ENCODE measurements around the gene SLC22A7.
"Not testable (repeated sequence)": the region's sequence is repeated elsewhere in the genome, so short reads cannot be mapped to it uniquely, and the experiment has no call there.

SLC22A7 gene

DNA sequence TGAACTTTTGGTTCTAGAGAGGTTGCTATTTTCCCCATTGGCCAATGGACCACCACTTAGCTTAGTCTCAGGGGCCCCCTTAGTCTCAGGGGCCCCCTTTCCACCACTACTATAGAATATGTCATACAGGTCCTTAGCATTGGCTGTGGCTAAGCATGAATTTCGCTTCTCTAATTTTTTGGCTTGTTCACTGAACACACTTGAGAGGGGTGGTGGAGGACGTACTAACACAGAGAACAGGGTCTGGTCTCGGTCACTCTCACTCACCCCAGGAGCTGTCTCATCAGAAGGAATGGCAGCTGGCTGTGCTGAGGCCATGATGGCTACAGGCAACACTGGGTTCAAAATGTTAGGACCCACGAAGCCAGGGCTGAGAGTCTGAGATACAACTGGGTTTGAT is 41.1 kb downstream of the SLC22A7 start:
- DNase-seq (ENCODE audit: insufficient read length, low spot score) (peak; percentile 17), FAIRE-seq (peak; percentile 85)
- TF ChIP-seq POLR2A (IDR thresholded peaks at IDR 0.05; ENCODE audit: low read depth, low read length), result no peak
- peak; percentile 83 for TF ChIP-seq SPI1 (IDR thresholded peaks at IDR 0.05; ENCODE audit: low read depth, low read length)

DNA sequence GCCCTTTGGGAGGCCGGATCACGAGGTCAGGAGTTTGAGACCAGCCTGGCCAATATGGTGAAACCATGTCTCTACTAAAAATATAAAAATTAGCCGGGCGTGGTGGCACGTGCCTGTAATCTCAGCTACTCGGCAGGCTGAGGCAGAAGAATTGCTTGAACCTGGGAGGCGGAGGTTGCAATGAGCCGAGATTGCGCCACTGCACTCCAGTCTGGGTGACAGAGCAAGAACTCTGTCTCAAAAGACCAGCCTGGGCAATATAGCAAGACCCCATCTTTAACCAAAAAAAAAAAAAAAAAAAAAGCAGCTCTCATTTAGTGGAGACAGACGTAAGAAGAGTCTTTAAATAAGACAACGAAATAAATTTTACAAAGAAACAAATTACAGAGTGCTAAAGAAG is 48.2 kb downstream of the SLC22A7 start:
- FAIRE-seq; DNase-seq (ENCODE audit: insufficient read length, low spot score): not testable (repeated sequence)

DNA sequence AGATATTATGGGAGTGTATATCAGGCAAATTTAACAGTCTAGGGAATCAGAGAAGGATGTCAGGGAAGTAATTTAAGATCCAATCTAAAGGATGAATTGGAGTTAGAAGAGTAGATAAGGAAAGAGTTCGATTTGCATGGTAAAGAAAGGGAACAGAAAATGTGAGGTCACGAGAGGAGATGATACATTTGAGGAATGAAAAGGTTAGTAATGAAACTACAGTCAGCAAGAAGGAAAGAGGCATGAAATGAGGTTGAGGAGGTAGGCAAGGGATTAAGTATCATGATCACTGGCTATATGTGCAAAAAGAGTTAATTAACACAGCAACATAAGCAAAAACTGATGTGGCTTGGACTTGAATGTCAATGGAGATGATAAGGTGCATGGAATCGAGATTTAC is 49.0 kb downstream of the SLC22A7 start:
- DNase-seq (ENCODE audit: insufficient read length, low spot score), result no peak
- FAIRE-seq, result peak; percentile 69
- TF ChIP-seq SPI1 (IDR thresholded peaks at IDR 0.05; ENCODE audit: low read depth, low read length), result peak; percentile 65
- no peak for TF ChIP-seq TAF1 (IDR thresholded peaks at IDR 0.05; ENCODE audit: low read depth, low read length)

DNA sequence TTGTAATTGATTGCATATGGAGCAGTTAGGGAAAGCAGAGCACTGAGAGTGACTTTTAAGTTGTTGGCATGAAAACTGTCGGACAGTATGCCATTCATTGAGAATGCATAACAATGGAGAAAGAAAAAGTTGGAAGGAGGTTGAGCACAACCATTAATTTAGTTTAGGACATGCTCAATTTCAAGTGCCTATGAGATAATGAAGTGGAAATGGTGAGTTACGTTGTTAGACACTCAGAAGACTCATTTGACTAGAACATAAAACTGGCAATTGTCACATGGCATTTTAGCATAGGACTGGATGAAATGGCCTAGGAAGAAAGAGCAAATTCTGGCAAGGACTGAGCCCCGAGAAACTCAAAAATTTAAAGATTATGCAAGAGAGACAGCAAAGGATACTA is 49.4 kb downstream of the SLC22A7 start:
- TF ChIP-seq POLR2AphosphoS5 (IDR thresholded peaks at IDR 0.05; ENCODE audit: low read depth, low read length) (no peak), POLR2A (IDR thresholded peaks at IDR 0.05; ENCODE audit: low read depth, low read length) (no peak), TAF1 (IDR thresholded peaks at IDR 0.05; ENCODE audit: low read depth, low read length) (no peak), PAX5 (IDR thresholded peaks at IDR 0.05; ENCODE audit: insufficient read depth, low read length, severe bottlenecking) (no peak), POU2F2 (IDR thresholded peaks at IDR 0.05; ENCODE audit: low read depth, low read length) (no peak), SPI1 (IDR thresholded peaks at IDR 0.05; ENCODE audit: low read depth, low read length) (no peak)
- FAIRE-seq (peak; percentile 13), DNase-seq (ENCODE audit: insufficient read length, low spot score) (no peak)

DNA sequence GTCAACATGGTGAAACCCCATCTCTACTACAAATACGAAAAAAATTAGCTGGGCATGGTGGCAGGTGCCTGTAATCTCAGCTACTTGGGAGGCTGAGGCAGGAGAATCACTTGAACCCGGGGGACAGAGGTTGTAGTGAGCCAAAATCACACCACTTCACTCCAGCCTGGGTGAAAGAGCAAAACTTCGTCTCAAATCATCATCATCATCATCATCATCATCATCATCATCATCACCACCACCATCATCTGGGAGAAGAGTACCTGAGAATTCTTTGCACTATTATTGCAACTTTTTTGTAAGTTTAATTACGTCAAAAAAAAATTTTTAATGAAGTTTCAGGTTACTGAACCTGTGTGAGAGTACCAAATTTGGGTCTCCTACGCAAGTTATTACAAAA is 53.9 kb downstream of the SLC22A7 start:
- FAIRE-seq, result not testable (repeated sequence)

More for the DNA sequence above, 53.9 kb downstream of the SLC22A7 start:
- not testable (repeated sequence) for DNase-seq (ENCODE audit: insufficient read length, low spot score)
